HEK293T (cell line): ENCODE results near the gene NFKBIE.

Experiments
- CTCF ChIA-PET: fragments of 350-600 bp; formaldehyde crosslinking; extraction: SDS; loops from one replicate; lab custom pipeline; 2021; ENCODE audit warnings: antibody characterized with exemption, inconsistent platforms; lab: Yijun Ruan, JAX
- POLR2A ChIA-PET: fragments of 350-600 bp; formaldehyde crosslinking; extraction: SDS; loops from one replicate; lab custom pipeline; 2020; ENCODE audit warnings: antibody characterized with exemption, inconsistent platforms; lab: Yijun Ruan, JAX
- DNase-seq: peaks from one replicate; pipeline ENCODE4 v3.0.0; 2012; ENCODE audit warnings: mixed read lengths; ENCODE audit errors: extremely low spot score
- ARNT ChIP-seq: fragments of 450-650 bp; IDR thresholded peaks from 2 replicates; pipeline ENCODE4 v1.6.1; 2017; ENCODE audit warnings: mild to moderate bottlenecking
- BHLHE40 ChIP-seq: fragments of 450-650 bp; IDR thresholded peaks from 2 replicates; pipeline ENCODE4 v1.6.1; 2016; ENCODE audit warnings: mild to moderate bottlenecking, moderate library complexity, borderline replicate concordance
- CTBP1 ChIP-seq: fragments of 450-650 bp; IDR thresholded peaks from 2 replicates; pipeline ENCODE4 v1.6.1; 2016; ENCODE audit warnings: borderline replicate concordance
- ELF4 ChIP-seq: fragments of 450-650 bp; IDR thresholded peaks from 2 replicates; pipeline ENCODE4 v1.6.1; 2017; ENCODE audit warnings: antibody characterized with exemption
- FOXA1 ChIP-seq: fragments of 450-650 bp; IDR thresholded peaks from 2 replicates; pipeline ENCODE4 v1.6.1; 2016; ENCODE audit warnings: mild to moderate bottlenecking
- FOXK2 ChIP-seq: fragments of 450-650 bp; IDR thresholded peaks from 2 replicates; pipeline ENCODE4 v1.6.1; 2016; ENCODE audit warnings: mild to moderate bottlenecking
- FOXM1 ChIP-seq: fragments of 450-650 bp; IDR thresholded peaks from 2 replicates; pipeline ENCODE4 v1.6.1; 2017; ENCODE audit warnings: mild to moderate bottlenecking, borderline replicate concordance
- HDGF ChIP-seq: fragments of 450-650 bp; IDR thresholded peaks from 2 replicates; pipeline ENCODE4 v1.6.1; 2017; ENCODE audit warnings: antibody characterized with exemption, borderline replicate concordance
- L3MBTL2 ChIP-seq: fragments of 450-650 bp; conservative IDR thresholded peaks from 2 replicates; pipeline ENCODE4 v1.6.1; 2016; ENCODE audit warnings: mild to moderate bottlenecking
- LEF1 ChIP-seq: fragments of 450-650 bp; IDR thresholded peaks from 2 replicates; pipeline ENCODE4 v1.6.1; 2017; ENCODE audit warnings: mild to moderate bottlenecking, borderline replicate concordance
- NFRKB ChIP-seq: fragments of 450-650 bp; IDR thresholded peaks from 2 replicates; pipeline ENCODE4 v1.6.1; 2016; ENCODE audit warnings: mild to moderate bottlenecking, moderate library complexity
- SP1 ChIP-seq: fragments of 450-650 bp; IDR thresholded peaks from 2 replicates; pipeline ENCODE4 v1.6.1; 2017
- SUZ12 ChIP-seq: fragments of 450-650 bp; IDR thresholded peaks from 2 replicates; pipeline ENCODE4 v1.6.1; 2016; ENCODE audit warnings: mild to moderate bottlenecking
- TARDBP ChIP-seq: fragments of 450-650 bp; IDR thresholded peaks from 2 replicates; pipeline ENCODE4 v1.6.1; 2016
- ZNF384 ChIP-seq: fragments of 450-650 bp; IDR thresholded peaks from 2 replicates; pipeline ENCODE4 v1.6.1; 2016
- TF ChIP-seq, protein P1 (sequence below): fragments of 450-650 bp; IDR thresholded peaks from 2 replicates; pipeline ENCODE4 v1.6.1; 2016

Gene NFKBIE

DNA sequence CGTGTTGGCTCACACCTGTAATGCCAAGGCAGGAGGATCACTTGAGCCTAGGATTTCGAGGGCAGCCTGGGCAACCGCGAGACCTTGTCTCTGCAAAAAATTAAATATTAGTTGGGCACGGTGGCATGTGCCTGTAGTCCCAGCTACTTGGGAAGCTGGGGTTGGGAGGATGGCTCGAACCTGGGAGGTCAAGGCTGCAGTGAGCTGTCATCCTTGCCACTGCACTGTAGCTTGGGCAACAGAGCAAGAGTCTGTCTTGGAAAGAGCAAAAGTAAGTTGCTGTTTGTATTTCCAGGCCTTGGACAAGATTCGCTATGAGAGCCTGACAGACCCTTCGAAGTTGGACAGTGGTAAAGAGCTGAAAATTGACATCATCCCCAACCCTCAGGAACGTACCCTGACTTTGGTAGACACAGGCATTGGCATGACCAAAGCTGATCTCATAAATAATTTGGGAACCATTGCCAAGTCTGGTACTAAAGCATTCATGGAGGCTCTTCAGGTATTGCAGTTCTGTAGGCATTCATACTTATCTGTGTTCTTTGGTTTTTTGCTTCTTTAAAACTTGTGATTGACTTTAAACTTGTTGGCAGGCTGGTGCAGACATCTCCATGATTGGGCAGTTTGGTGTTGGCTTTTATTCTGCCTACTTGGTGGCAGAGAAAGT is 16.1 kb downstream of the NFKBIE start:
- POLR2A ChIA-PET, result no interaction called here
- CTCF ChIA-PET, result interaction anchor here (0.9 kb wide), 1 partner anchor 8 kb away, joined by 3 read pairs; the partner anchor contains the start of gene SLC35B2
- DNase-seq, result no peak
- TF ChIP-seq L3MBTL2, result no peak
- no peak for TF ChIP-seq FOXK2
- TF ChIP-seq ARNT, result no peak
- no peak for TF ChIP-seq NFRKB
- TF ChIP-seq ZNF384, result no peak
- TF ChIP-seq ELF4, result no peak
- TF ChIP-seq BHLHE40, result no peak
- no peak for TF ChIP-seq HDGF
- no peak for TF ChIP-seq FOXM1
- no peak for TF ChIP-seq LEF1
- no peak for TF ChIP-seq CTBP1
- no peak for TF ChIP-seq SP1
- TF ChIP-seq, protein P1, sequence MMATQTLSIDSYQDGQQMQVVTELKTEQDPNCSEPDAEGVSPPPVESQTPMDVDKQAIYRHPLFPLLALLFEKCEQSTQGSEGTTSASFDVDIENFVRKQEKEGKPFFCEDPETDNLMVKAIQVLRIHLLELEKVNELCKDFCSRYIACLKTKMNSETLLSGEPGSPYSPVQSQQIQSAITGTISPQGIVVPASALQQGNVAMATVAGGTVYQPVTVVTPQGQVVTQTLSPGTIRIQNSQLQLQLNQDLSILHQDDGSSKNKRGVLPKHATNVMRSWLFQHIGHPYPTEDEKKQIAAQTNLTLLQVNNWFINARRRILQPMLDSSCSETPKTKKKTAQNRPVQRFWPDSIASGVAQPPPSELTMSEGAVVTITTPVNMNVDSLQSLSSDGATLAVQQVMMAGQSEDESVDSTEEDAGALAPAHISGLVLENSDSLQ, result no peak
- TF ChIP-seq TARDBP, result no peak
- no peak for TF ChIP-seq SUZ12
- TF ChIP-seq FOXA1, result no peak

DNA sequence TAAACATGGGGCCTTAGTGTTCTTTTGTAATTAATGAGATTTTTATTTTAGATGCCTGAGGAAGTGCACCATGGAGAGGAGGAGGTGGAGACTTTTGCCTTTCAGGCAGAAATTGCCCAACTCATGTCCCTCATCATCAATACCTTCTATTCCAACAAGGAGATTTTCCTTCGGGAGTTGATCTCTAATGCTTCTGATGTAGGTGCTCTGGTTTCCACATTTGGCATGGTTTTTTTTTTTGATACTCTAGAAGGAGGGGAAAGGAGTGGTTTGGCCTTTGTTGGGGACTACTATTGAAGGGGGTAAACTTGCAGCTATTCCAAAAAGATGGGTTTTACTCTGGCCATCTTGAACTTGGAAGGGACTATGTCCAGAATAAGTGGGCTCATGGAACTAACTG is 16.8 kb downstream of the NFKBIE start:
- ChIA-PET CTCF (interaction anchor here (0.9 kb wide), 1 partner anchor 9 kb away, joined by 3 read pairs; the partner anchor contains the start of gene SLC35B2), POLR2A (interaction anchor here (4.7 to 4.9 kb wide), 2 partner anchors 8 to 24 kb away, joined by 65 to 117 read pairs; partner anchors contain the start of genes SLC29A1 and SLC35B2)
- no peak for TF ChIP-seq L3MBTL2
- TF ChIP-seq SP1, result no peak
- no peak for TF ChIP-seq HDGF
- TF ChIP-seq, protein P1, result no peak
- TF ChIP-seq NFRKB, result no peak
- no peak for TF ChIP-seq CTBP1
- TF ChIP-seq LEF1, result no peak
- TF ChIP-seq SUZ12, result no peak
- no peak for TF ChIP-seq BHLHE40
- TF ChIP-seq FOXK2, result no peak
- no peak for TF ChIP-seq FOXM1
- no peak for TF ChIP-seq ELF4
- TF ChIP-seq ZNF384, result no peak
- TF ChIP-seq TARDBP, result no peak
- no peak for TF ChIP-seq ARNT
- no peak for TF ChIP-seq FOXA1
- no peak for DNase-seq

DNA sequence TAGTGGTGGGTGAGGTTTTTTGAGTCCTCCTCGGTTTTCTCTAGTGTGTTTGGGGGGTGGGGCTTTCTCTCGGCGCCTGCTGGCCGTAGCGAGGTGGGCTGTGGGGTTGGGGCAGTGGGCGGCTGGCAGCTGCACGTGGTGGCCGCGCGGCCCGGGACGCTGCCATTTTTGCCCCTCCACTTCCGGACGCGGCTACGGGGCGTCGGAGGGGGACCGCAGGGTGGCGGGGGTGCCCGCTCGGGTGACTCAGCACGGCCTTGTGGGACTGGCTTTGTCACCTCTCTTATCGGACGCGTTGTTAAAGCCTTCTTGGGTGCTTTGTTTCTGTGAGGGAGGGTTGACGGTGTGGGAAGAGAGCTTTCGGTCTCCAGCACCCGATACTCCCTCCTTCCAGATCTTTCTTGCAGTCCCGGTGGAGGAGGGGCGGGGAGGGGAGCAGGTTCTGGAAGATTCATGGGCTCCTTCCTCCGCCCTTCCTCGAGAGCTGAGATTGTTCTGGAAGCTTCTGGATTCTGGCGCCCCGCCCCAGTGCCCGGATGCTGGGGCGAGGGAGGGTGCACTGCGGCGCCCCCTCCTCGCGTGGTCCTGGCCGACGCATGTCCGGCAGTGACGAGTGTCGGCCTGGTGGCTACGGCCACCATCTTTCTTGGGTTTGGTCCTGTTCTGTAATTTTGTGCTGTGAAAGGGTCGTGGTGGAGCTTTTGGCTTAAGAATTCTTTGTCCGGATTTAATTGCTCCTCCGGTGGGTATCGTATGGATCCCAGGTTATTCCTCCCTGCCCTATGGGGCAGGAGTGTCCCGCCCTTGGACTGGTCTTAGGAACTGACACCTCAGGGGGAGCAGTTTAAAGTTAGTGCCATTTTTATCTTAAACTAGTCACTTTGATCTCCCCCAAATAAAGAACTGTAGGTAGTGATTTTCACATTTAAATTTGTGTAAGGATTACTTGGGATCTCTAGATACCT is 17.7 kb downstream of the NFKBIE start:
- TF ChIP-seq NFRKB (peak; percentile 59; the same call in 1 of the 2 replicates), HDGF (no peak), FOXA1 (no peak), LEF1 (no peak), SP1 (no peak), FOXM1 (no peak), ZNF384 (no peak), FOXK2 (no peak), ARNT (peak; percentile 91), L3MBTL2 (0 out of 2 replicates have a peak, but pooled peaks have one; percentile 33), CTBP1 (no peak), BHLHE40 (no peak), ELF4 (no peak), TARDBP (no peak), SUZ12 (no peak)
- TF ChIP-seq, protein P1, result no peak
- ChIA-PET CTCF (interaction anchor here (1.0 to 1.6 kb wide), 3 partner anchors 9 to 535 kb away, joined by 3 to 9 read pairs (median 3); no protein-coding TSS in a partner anchor), POLR2A (interaction anchor here (0.5 to 4.9 kb wide), 42 partner anchors 9 to 618 kb away, joined by 3 to 117 read pairs (median 4); partner anchors contain the start of genes AARS2, GTPBP2, NFKBIE and SLC29A1)
- peak; percentile 35 for DNase-seq

DNA sequence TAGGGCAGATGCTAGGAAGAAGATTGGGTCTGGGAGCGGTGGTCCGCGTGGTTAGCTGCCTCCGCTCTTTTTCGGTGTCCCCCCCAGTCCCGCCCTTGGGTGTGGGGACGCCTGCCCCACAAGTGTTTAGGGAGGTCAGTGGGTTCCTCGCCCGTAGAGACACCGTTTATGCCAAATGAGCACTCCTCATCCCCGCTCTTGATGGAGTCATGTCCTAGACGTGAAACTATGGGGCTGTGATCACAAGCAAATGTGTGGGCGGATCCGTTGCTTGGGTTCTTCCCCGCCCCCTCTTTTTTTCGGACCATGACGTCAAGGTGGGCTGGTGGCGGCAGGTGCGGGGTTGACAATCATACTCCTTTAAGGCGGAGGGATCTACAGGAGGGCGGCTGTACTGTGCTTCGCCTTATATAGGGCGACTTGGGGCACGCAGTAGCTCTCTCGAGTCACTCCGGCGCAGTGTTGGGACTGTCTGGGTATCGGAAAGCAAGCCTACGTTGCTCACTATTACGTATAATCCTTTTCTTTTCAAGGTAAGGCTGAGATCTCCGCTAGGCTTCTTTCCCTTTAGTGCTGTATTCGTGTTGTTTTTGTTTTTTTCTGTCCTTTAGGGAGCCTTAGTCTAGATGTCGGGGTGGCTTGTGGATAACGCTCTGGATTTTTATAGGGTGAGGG is 18.6 kb downstream of the NFKBIE start, which contains the start of gene HSP90AB1:
Gene HSP90AB1 (plus strand): TSS at position 439 of the 675 bp plus-strand sequence. CDS start 1,529 bp downstream, outside the sequence.
- DNase-seq, result peak; percentile 90
- TF ChIP-seq L3MBTL2, result peak; percentile 67; the same call in 1 of the 2 replicates
- peak; percentile 97 for TF ChIP-seq ELF4
- TF ChIP-seq BHLHE40, result no peak
- no peak for TF ChIP-seq ZNF384
- TF ChIP-seq SP1, result no peak
- TF ChIP-seq FOXM1, result peak; percentile 82; the same call in 1 of the 2 replicates
- TF ChIP-seq CTBP1, result peak; percentile 26; the same call in 1 of the 2 replicates
- ChIA-PET CTCF (interaction anchor here (0.5 to 1.6 kb wide), 7 partner anchors 9 to 1075 kb away, joined by 3 to 9 read pairs (median 3); no protein-coding TSS in a partner anchor), POLR2A (interaction anchor here (0.5 to 4.9 kb wide), 56 partner anchors 10 to 1317 kb away, joined by 3 to 117 read pairs (median 4); partner anchors contain the start of genes CNPY3, GTPBP2, MYMX and NFKBIE)
